Keratinocyte (primary cell): ENCODE data around the gene CDK14.

Experiments
- CTCF ChIP-seq, 3 experiments: IDR thresholded peaks in 1 of 3; conservative IDR thresholded peaks in 1 of 3; optimal IDR thresholded peaks in 1 of 3; 2 replicates in 2 of 3; 3 replicates in 1 of 3; pipeline versions ENCODE3 to v1.5.1; 2011; ENCODE audit warnings: low read length in 3 of 3, mild to moderate bottlenecking in 3 of 3, moderate library complexity in 2 of 3, control low read depth in 1 of 3, inconsistent platforms in 1 of 3; ENCODE audit not compliant: insufficient read depth in 2 of 3; ENCODE audit errors: extremely low read depth in 1 of 3
- EZH2 ChIP-seq: IDR thresholded peaks from one replicate; pipeline ENCODE4 v1.6.1; 2012; ENCODE audit warnings: inconsistent platforms, mild to moderate bottlenecking, low read length, moderate library complexity

- TF ChIP-seq CTCF (optimal IDR thresholded peaks at IDR 0.05 in 1 of 3, IDR thresholded peaks at IDR 0.05 in 1 of 3, conservative IDR thresholded peaks at IDR 0.05 in 1 of 3; ENCODE audit: extremely low read depth in 1 of 3, insufficient read depth in 2 of 3, low read length in 3 of 3) (no peak), EZH2 (no peak)
Observed at GRCh38 chr7:90846192-90846591, 250.1 kb downstream of the CDK14 start.
